Left colon (tissue), 2 donors: ENCODE results near the gene PRM1. TPM values are rescaled to one million over a fixed set of nuclear protein-coding genes. Genes with fewer than 3 reads are reported as not detected.

ENCODE experiments used
- ATAC-seq: fragments of 200-7000 bp; cut with Tn5 transposase; one replicate; pipeline ENCODE4 v1.9.1; 2020; ENCODE audit warnings: mild to moderate bottlenecking, moderate library complexity
- DNase-seq, 2 donors: peaks; one replicate each; pipeline ENCODE4 v3.0.0-alpha.2; 2020
- intact Hi-C, 2 donors: fragments of 100-400 bp; cut with DNase I in 1 of 2; cut with micrococcal nuclease in 1 of 2; formaldehyde crosslinking; loops; one replicate each; pipeline versions ENCODE4 v1.11.2 to v1.14.0; 2022; cut with DNase I, micrococcal nuclease
- total RNA-seq, 2 donors: library from RNA; stranded (reverse); fragmentation: NEBNext Ultra II Directional; extraction: Animal tissue kit (Norgen Biotek cat#: 25700); gene quantifications; one replicate each; pipeline ENCODE4 v1.2.1, GENCODE V29; 2021
- donor health status: DM: no; HTN: no; CAD: no.
- donor health status: DM: yes; HTN: yes; CAD: no.

The PRM1 gene
- total RNA-seq, 2 donors from 2014 or later, result not detected

GRCh38 chr16:11249233-11250061, 31.7 kb downstream of the PRM1 start:
- DNase-seq (no peak), ATAC-seq (no peak)
- intact Hi-C loops, result loop anchor here in 1 of 2 donors (10.0 kb wide), 1 partner anchor 275 kb away; no protein-coding TSS in a partner anchor

DNA sequence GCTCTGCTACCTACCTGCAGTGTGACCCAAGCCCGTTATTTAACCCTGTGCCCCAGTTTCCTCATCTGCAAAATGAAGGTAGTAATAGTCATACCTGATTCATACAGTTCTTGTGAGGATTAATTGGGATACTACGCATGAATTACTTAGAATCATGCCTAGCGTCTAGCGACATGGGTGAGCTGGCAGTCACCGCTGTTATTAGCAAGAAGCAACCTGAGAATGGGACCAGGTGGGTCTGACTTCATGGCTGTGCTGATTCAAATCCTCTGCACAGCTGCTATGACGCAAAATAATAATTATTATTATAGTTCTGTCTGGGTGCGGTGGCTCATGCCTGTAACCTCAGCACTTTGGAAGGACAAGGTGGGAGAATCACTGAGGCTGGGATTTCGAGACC, 33.0 kb downstream of the PRM1 start:
- intact Hi-C loops, result no loop called here
- DNase-seq (no peak), ATAC-seq (no peak)

GRCh38 chr16:11245988-11246387, 35.1 kb downstream of the PRM1 start:
- ATAC-seq (no peak), DNase-seq (no peak)
- intact Hi-C loops, result no loop called here

DNA sequence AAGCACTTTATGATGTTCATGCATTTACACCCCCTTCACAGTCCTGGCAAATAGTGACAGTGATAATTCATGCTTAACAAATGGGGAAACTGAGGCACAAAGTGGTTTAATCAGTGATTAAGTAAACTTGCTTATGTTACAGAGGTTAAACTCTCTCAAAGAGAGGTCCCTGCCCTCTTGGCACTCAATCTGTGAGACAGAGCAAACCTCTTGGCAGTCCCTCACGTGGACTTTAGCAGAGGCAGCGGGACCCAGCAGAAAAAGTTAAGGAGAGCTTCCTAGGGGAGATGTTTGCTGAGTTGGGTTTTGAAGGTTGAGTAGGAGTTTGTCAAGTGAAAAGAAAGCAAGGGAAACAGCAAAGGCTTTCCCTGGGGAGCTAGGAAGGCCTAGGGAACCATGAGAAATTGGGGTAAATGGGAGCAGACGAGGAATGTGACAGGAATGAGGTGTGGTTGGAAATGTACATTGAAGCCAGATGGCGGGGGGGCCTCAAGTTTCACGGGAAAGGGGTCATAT, 35.9 kb downstream of the PRM1 start:
- ATAC-seq (no peak), DNase-seq (no peak)
- intact Hi-C loops, result no loop called here

DNA sequence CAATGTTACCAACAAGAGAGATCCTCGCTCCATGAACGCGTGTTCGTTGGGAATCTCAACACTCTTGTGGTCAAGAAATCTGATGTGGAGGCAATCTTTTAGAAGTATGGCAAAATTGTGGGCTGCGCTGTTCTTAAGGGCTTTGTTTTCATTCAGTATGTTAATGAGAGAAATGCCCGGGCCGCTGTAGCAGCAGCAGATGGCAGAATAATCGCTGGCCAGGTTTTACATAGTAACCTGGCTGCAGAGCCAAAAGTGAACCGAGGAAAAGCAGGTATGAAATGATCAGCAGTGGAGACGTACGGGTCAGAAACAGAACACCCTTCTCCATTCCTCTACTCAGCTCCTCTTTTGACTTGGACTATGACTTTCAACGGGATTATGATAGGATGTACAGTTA, 38.5 kb downstream of the PRM1 start:
- intact Hi-C loops, result no loop called here
- ATAC-seq (no peak), DNase-seq (no peak)

- ATAC-seq, result no peak
- intact Hi-C loops, result no loop called here
- DNase-seq, result no peak
Observed at GRCh38 chr16:11241480-11242204, 39.5 kb downstream of the PRM1 start.

DNA sequence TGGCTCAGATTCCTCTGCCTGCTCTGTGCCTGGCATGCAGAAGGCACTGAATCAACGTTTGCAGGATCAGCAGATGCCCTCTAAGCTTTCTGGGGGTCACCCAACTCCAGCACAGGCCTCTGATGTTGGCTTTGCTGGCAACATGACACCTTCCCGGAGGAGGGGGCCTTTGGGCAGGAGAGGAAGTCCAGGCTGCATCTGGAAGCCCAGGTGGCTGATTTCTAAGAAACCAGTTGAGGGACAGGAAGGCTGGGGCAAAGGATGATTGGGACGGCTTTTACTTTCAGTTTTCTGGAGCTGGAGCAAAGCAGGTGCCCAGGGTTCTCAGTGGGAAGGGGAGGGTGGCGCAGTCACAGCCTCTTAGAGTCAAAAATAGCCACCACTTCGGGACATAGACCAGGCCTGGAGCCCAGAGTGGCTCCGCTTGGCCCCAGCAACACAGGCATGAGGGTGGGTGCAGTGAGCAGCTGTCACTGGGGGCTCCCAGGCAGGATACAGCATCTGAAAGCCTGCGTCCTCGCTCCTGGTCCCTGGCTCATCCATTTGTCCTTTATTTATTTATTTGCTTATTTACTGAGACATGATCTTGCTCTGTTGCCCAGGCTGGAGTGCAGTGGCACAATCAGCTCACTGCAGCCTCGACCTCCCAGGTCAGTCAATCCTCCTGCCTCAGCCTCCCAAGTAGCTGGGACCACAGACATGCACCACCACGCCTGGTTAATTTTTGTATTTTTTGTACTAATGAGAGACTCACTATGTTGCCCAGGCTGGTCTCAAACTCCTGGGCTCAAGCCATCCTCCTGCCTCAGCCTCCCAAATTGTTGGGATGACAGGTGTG, 40.3 kb downstream of the PRM1 start:
- intact Hi-C loops, result no loop called here
- no peak for ATAC-seq
- DNase-seq, result no peak

DNA sequence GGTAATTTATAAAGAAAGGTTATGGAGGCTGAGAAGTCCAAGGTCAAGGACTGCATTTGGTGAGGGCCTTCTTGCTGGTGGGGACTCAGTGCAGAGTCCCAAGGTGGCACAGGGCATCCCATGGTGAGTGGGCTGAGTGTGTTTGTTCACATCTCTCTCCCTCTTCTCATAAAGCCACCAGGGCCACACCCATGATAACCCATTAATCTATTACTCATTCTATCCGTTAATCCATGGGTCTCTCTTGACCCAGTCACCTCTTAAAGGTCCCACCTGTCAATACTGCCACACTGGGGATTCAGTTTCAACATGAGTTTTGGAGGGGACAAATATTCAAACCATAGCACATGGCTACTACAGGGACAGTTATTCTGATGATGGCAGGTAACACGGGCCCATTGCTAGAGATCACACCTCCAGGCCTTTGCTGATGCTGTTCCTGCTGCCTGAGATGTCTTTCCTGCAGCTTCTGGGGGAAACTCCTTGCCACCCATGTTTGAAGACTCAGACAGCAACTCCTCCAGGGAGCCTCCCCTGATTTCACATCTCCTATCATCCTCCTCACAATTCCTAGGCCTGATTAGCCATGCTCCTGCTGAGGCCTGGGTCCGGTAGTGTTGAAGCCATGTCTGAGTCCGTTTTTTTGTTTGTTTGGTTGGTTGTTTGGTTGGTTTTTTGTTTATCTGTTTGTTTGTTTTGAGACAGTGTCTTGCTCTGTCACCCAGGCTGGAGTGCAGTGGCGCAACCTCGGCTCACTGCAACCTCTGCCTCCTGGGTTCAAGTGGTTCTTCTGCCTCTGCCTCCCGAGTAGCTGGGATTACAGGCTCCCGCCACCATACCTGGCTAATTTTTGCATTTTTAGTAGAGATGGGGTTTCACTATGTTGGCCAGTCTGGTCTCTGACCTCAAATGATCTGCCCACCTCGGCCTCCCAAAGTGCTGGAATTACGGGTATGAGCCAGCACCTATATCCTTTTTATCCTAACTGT, 41.2 kb downstream of the PRM1 start:
- no peak for DNase-seq
- no peak for ATAC-seq
- intact Hi-C loops, result no loop called here

DNA sequence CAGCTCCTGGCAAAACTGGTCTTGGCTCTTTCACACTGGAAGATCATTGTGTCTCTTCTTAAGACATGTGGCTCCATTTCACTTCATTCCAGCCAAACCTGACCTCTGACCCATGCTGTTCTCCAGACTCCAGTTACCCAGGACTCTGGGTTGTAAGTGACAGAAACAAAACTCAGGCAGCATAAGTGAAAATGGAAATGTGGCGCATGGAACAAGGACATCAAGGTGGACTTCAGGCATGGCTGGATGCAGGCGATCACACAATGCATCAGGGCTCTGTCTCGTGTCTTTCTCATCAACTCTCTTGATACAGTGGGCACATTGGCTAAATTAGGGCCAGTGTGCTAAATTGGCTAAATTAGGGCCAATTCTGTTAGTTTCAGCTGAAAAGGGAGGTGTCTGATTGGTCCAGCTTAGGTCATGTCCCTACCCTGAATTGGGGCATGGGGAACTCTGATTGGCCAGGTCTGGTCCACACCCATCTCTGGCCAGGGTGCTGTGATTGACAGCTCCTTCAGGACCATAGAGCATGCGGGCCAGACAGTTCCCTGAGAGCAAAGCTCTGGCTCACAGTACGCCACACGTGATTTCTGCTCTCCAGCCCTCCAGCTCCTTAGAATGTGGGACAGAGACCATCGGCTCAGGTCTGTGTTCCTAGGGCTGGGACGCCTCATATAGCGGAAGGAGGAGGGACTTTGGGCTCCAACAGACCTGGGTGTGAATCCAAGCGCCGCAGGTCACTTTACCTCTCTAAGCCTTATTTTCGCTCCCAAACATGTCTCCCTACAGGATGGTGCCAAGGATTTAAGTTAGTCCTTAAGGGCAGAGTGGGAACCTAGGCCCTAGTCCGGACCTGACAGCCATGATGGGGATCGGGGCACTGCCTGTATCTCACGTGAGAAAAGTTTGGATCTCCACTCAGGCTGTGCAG, 42.6 kb downstream of the PRM1 start:
- ATAC-seq (no peak), DNase-seq (no peak)
- intact Hi-C loops, result no loop called here

GRCh38 chr16:11236461-11237254, 44.5 kb downstream of the PRM1 start:
- ATAC-seq (no peak), DNase-seq (no peak)
- intact Hi-C loops, result no loop called here

- intact Hi-C loops, result no loop called here
- ATAC-seq, result peak; percentile 93
- peak; percentile 48 to 61 for DNase-seq
Observed at GRCh38 chr16:11235703-11235991, 45.5 kb downstream of the PRM1 start.

- no peak for DNase-seq
- intact Hi-C loops, result no loop called here
Observed at GRCh38 chr16:11234884-11235702, 46.0 kb downstream of the PRM1 start.

DNA sequence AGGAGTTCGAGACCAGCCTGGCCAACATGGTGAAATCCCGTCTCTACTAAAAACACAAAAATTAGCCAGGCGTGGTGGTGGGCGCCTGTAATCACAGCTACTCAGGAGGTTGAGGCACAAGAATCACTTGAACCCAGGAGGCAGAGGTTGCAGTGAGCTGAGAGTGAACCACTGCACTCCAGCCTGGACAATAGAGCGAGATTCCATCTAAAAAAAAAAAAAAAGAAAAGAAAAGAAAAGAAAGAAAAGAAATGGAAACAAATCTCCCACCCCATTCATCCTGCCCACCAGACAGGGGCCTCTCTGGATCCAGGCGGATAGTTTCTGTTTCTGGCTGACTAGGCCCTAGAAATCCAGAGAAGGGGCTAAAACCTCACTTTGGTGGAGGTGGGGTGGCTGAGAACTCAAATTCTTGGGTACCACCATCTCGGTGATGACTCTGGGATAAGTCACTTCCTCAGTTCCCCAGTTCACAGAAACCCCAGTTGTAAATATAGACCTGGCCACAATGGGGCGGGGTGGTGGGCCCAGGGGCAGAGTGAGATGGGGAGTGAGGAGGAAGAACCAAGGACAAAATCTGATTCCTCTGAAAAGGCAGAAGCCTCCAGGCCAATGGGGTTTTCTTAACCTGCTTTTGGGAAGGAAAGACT, 47.3 kb downstream of the PRM1 start:
- DNase-seq, result no peak
- intact Hi-C loops, result no loop called here
- ATAC-seq, result no peak

More at GRCh38 chr16:11234884-11235702, 46.0 kb downstream of the PRM1 start:
- ATAC-seq, result peak; percentile 12

DNA sequence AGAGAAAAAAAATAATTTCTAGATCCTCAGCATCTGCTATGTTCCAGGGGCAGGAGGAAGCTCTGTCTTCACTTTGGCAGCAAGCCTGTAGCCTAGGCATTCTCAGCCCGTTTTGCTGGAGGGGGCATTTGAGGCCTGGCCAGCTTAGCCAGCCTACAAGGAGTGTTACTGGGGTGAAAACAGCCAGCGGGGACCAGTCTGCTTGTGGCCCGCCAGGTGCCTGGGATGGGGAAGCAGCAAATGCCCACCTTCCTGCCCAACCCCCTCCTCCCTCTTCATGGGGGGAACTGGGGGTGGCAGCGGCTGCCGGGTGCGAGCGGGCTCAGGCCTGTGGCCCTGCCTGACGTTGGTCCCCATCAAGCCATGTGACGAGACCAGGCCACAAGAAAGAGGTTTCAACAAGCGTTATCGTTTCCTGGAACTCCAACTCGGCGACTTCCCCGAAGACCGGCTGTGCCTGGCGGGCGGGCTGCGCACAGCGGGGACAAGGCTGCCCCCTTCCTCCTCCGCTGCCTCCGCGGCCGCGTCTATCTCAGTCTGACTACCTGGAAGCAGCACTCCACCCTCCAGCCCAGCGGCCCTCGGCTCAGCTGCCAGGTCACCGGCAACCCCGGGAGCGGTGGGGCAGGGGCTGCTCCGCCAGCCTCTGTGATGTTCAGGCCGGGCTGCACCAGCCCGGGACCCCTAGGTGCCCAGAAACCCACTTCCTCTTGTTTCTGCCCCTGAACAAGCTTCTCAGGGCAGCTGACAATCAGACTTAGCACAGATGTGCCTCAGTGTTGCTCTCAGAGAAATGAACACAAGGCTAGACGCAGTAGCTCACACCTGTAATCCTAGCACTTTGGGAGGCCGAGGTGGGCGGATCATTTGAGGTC, 48.0 kb downstream of the PRM1 start:
- ATAC-seq (peak; percentile 16), DNase-seq (peak; percentile 49 to 55)
- intact Hi-C loops, result no loop called here
